OCI-M1 (cell line): ENCODE results near the gene CATSPERD.
"Not testable (repeated sequence)": the region's sequence is repeated elsewhere in the genome, so short reads cannot be mapped to it uniquely, and the experiment has no call there.

Source experiments
- DNase-seq: peaks from one replicate; lab custom pipeline; 2025; lab: John Stamatoyannopoulos, UW

CATSPERD gene

GRCh38 chr19:5684694-5685430 lies 35.6 kb upstream of the CATSPERD start:
- DNase-seq, result no peak

- no peak for DNase-seq
These were observed 34.2 kb upstream of the CATSPERD start for GRCh38 chr19:5686326-5686646.

- DNase-seq, result peak; percentile 94
These were observed 33.6 kb upstream of the CATSPERD start for GRCh38 chr19:5686647-5687359.

GRCh38 chr19:5687360-5688198 lies 32.9 kb upstream of the CATSPERD start:
- no peak for DNase-seq

- DNase-seq, result not testable (repeated sequence)
These were observed 32.1 kb upstream of the CATSPERD start for GRCh38 chr19:5688262-5688881.

- DNase-seq, result peak; percentile 97
These were observed 30.1 kb upstream of the CATSPERD start, which contains the start of gene RPL36 for GRCh38 chr19:5690125-5690954. TSS of gene RPL36 (plus strand) at chr19:5690295. CDS start at chr19:5690508, 213 bp downstream.

GRCh38 chr19:5690955-5691821 lies 29.2 kb upstream of the CATSPERD start:
- peak; percentile 63 for DNase-seq

- DNase-seq, result peak; percentile 31
These were observed 28.4 kb upstream of the CATSPERD start for GRCh38 chr19:5691822-5692722.

- peak; percentile 31 for DNase-seq
These were observed 27.7 kb upstream of the CATSPERD start for GRCh38 chr19:5692723-5693194.

GRCh38 chr19:5693195-5694166 lies 27.0 kb upstream of the CATSPERD start:
- DNase-seq, result peak; percentile 17

GRCh38 chr19:5694167-5694955 lies 26.1 kb upstream of the CATSPERD start:
- DNase-seq, result no peak

- no peak for DNase-seq
These were observed 25.3 kb upstream of the CATSPERD start for GRCh38 chr19:5694956-5695648.

GRCh38 chr19:5695649-5696195 lies 24.7 kb upstream of the CATSPERD start:
- DNase-seq, result no peak

- DNase-seq, result no peak
These were observed 24.0 kb upstream of the CATSPERD start for GRCh38 chr19:5696196-5697021.
